PC-3 (cell line): ENCODE measurements around the gene ANGPT4.

Experiments
- EZH2 ChIP-seq: fragments of 300-600 bp; sonication (generic); IDR thresholded peaks from one replicate; pipeline ENCODE4 v1.6.1; 2017; ENCODE audit warnings: antibody characterized with exemption, mild to moderate bottlenecking, low read length; ENCODE audit not compliant: unreplicated experiment
- EZH2phosphoT487 ChIP-seq: fragments of 300-600 bp; sonication (generic); IDR thresholded peaks from 2 replicates; pipeline ENCODE4 v1.6.1; 2018; ENCODE audit warnings: mild to moderate bottlenecking, antibody characterized with exemption, low read length, borderline replicate concordance
- TF ChIP-seq, protein P1 (sequence below): fragments of 300-600 bp; sonication (generic); conservative IDR thresholded peaks from 2 replicates; pipeline ENCODE4 v1.5.1; 2017; ENCODE audit warnings: antibody characterized with exemption, low read depth, mild to moderate bottlenecking, low read length

DNA sequence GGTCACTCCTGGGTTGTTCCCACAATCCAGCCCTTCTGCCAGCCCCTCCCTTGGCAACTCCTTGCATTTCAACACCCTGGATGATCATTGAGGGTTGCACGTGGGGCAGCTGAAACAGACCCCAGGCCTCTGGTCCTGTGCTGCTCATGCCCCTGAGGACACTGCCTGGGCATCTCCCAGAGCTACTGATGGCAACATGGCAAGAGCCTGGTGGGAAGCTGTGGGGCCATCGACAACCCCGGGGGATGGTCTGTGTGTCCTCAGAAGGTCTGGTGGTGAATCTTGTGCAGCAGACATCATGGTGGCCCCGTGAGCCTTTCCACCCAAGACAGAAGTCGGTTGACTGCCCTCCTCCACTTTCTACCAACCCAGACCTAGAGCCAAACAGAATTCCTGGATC is 4.9 kb upstream of the ANGPT4 start:
- TF ChIP-seq, protein P1, sequence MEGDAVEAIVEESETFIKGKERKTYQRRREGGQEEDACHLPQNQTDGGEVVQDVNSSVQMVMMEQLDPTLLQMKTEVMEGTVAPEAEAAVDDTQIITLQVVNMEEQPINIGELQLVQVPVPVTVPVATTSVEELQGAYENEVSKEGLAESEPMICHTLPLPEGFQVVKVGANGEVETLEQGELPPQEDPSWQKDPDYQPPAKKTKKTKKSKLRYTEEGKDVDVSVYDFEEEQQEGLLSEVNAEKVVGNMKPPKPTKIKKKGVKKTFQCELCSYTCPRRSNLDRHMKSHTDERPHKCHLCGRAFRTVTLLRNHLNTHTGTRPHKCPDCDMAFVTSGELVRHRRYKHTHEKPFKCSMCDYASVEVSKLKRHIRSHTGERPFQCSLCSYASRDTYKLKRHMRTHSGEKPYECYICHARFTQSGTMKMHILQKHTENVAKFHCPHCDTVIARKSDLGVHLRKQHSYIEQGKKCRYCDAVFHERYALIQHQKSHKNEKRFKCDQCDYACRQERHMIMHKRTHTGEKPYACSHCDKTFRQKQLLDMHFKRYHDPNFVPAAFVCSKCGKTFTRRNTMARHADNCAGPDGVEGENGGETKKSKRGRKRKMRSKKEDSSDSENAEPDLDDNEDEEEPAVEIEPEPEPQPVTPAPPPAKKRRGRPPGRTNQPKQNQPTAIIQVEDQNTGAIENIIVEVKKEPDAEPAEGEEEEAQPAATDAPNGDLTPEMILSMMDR, result no peak
- TF ChIP-seq EZH2 (no peak), EZH2phosphoT487 (no peak)
